ENCODE data around the gene SERGEF.

- TF ChIP-seq CTCF (IDR thresholded peaks at IDR 0.05), result no peak
- no peak for TF ChIP-seq POLR2A (IDR thresholded peaks at IDR 0.05)
Measured at GRCh38 chr11:17799147-17799546, 213.7 kb downstream of the SERGEF start.

Measured in prostate gland (tissue), 2 donors.